GM21447 (cell line): ENCODE data around the gene SPNS2.

Source experiments
- ATAC-seq: cut with Tn5 transposase; IDR thresholded peaks from one replicate; pipeline ENCODE4 v1.9.1; 2021; ENCODE audit not compliant: unreplicated experiment

Gene SPNS2

GRCh38 chr17:4548061-4548461 lies 49.4 kb downstream of the SPNS2 start:
- no peak for ATAC-seq

GRCh38 chr17:4548721-4549531 lies 50.2 kb downstream of the SPNS2 start:
- ATAC-seq: no peak

DNA sequence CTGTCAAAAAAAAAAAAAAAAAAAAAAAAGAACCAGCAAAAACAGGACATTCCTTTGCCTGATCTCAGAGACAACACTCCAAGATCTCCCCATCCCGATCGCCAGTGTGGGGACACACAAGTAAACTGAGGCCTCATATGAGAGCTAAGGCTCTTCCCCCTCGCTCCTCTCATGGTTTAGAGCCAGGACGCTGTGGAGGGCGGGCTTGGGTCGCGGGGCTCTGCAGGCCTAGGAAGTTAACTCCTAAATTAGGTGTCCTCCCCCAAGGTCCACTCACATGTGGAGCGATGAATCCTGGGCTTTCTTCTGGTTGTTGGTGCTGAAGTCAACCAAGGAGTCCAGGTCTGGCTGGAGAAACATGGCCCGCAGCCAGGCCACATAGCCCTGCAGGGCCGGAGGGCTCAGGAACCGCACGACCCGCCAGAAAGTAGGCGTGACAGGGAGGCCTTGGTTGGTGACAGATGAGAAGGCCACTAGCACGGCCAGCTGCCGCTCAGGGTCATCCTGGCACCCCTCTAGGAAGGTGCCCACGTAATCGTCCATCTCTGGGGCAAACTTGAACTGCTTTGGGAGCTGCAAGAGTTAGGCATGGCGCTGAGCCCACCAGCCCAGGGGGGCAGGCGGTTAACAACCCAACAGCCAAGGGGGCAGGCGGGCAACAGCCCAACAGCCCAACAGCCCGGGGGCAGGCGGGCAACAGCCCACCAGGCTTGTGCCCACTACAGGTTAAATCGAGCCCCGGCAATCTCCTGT lies 51.3 kb downstream of the SPNS2 start:
- ATAC-seq: no peak

GRCh38 chr17:4550534-4551039 lies 51.9 kb downstream of the SPNS2 start:
- no peak for ATAC-seq

DNA sequence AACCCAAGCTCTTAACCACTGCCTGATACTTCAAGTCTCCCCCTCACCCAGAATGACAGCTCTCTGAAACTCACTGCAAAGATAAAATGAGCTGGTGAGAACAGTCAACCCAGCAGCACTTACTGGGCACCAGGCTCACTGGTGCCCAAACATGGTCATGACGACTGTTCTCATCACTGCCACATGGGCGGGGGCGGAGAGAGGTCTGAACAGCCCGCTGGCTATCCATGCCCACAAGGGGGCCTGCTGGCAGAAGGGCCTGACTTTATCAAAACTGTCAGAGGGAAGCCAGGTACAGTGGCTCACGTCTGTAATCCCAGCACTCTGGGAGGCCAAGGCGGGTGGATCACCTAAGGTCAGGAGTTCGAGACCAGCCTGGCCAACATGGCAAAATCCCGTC lies 52.5 kb downstream of the SPNS2 start:
- no peak for ATAC-seq

DNA sequence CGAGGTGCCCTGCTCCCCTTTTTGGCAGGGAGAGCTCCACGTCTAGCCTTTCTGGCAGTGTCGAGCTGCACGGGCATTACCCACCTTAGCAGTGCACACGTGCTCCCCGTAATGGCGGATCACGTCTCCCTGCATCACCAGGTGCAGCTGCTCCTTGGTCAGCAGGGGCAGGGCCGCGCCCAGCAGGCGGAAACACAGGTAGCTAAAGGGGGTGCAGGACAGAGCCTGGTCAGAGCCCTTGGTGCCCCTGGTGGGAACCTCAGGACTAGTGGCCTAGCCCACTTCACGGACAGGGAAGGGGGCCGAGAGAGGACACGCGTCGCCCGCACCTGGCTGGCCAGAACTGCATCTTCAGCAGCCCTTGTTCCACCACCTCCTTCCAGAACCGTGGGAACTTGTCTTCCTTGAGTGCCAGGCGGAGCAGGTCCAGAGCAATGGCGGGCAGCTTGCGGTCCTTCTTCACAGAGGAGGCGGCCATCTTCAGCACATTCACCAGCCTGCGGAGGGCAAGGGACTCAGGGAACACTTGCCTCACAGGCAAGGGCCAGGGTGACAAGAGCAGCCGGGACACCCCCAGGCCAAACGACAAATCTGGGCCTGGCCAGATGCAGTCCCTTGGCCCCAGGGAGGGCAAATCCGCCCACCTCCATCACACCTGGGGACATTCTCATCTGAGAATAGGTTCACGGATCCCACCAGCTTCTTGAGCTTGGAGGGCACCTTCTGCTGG lies 53.3 kb downstream of the SPNS2 start:
- no peak for ATAC-seq

DNA sequence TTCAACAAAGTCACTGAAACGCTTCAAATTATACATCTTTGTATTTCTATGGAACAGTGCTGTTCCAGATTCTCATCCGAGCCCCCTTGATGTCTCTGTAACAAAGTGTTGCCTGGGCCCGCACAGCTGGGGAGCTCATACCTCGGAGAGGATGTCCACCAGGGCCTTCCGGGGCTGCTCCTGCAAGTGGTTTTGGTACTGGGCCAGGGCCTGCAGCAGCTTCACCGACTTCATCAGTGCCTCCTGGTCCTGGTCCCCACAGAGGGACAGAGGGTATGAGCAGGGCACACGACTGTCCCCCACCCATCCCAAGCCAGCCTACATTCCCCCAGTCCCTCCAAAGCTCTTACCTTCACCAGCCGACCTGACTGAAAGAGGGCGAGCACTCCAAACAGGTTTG lies 55.0 kb downstream of the SPNS2 start:
- no peak for ATAC-seq

DNA sequence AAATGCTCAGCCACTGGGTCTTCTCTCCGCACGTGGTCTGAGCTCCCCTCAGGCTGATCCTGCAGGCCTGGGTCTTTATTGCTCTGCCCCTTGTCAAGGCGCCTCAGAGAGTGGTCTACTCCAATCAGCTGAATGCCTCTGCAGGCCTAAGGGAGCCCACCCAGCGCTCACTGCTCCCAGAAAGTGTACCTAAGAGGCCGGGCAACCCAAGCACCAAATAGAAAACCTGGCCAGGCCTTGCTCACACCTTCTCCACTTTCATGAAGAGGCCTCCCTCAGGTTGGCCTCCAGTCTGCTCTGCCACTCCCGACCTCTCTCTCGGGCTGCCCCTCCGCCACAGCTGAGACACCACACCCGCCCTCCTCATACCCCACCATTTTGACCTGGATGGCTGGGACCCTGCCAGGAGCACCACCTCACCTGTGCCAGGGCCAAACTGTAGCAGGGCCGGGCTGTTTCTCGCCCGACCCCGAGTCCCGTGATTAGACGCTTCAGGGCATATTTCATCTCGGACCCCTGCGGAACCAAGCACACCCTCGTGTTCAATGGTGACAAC lies 55.8 kb downstream of the SPNS2 start:
- ATAC-seq: no peak

GRCh38 chr17:4554997-4555799 lies 56.5 kb downstream of the SPNS2 start, which contains the start of gene MYBBP1A:
MYBBP1A (minus strand) TSS chr17:4555384; CDS start chr17:4555324, 60 bp downstream.
- ATAC-seq: peak; percentile 84

DNA sequence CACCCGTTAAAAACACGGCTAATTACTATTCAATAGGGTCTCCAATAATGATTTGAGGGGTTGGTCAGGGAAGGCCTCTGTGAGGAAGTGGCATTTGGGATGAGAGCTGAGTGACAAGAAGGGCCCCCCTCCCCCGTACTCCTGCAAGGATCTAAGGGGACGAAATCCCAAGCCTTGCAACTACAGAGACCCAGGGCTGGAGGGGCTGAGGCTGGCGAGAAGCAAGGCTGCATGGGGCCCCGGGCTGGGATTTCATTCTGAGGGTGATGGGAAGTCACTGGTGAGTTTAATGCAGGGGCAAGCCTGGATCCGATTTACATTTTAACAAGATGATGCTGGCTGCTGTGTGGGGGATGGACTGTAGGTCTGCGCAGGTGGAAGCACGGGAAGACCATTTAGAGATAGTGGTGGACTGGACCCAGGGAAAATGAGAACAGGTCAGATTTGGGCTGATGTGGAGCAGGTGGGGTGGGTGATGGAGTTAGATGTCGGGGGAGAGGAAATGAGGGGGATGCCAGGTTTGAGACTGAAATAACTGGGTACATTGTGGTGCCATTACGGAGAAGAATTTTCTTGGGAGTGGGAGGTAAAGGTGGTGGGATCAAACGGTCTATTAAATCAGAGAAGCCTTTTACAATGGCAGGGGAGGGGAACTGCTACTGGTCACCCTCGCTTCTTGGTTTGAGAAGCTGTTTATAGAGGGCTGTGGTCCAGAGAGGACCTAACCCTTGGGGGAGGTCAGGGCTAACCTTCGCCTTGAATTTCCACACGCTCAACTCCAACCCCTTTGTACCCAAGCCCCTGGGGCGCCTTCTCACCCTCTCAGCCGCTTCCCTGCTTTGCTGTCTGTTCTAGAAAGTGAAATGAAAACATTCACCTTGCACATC lies 57.4 kb downstream of the SPNS2 start:
- ATAC-seq: no peak

DNA sequence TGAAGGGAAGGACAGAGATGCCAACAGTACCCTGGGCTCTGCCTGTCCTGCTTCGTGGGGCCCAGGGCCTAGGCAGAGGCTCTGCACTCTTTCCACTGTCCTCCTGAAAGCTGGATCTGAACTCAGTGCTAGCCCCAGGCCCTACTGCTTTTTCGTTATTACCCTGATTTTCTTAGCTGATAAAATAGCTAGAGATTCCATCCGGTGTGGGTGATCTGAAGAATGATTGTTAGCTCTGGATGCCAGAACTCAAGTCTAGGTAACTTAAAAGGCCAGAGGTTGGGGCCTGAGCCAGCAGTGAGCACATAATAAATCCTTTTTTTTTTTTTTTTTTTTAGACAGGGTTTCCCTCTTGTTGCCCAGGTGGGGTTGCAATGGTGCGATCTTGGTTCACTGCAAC lies 58.3 kb downstream of the SPNS2 start:
- no peak for ATAC-seq

GRCh38 chr17:4557626-4558346 lies 59.1 kb downstream of the SPNS2 start:
- no peak for ATAC-seq

DNA sequence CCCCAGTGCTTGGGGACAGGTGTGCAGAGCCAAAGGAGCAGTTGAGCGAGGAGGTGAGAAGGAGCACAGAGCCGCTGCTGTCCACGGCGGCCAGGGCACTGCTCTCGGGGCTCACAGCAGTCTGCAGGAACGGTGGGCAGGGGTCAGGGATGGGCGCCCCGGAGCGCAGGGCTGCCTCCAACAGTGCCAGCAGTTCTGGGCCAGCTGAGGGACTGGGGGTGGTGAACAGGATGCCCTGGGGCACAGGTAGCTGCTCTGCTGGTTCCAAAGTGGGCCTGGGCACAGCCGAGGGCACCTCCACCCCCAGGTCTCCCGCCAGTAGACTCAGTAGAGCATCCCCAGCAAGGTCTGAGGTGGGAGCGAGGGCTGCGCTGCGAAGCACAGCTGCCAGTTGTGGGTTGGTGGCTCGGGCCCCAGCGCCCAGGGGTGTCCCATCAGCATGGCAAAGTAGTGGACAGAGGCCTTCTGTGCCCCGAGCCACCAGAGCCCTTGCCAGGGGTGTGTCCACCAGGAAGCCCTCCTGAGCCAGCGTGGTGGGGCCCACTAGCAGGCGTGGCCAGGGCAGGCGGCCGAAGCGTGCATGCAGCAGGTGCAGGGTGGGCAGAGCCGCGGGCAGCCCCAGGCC lies 59.8 kb downstream of the SPNS2 start:
- ATAC-seq: no peak

GRCh38 chr17:4559139-4559791 lies 60.6 kb downstream of the SPNS2 start:
- ATAC-seq: no peak

- no peak for ATAC-seq
Observed at GRCh38 chr17:4559966-4560365, 61.3 kb downstream of the SPNS2 start.

DNA sequence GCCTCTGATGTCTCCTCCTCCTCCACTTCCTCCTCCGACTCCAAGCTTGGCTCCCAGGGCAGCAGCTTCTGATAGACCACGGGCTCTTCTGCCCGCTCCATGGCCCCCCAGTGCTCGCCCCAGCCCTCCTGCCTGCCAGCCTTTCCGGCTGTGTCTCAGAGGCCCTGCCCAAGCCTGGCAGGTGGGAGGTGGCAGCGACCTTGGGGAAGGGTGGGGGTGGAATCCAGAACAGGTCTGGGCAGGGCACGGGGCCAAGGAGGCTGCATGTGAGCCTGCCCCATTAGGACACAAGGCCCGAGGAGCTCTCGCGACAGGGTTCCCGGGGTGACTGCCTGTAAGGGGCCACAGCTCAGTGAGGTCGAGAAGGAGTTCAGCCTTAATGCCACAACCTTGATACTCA lies 61.7 kb downstream of the SPNS2 start, which contains the start of gene GGT6:
TSS of gene GGT6 (minus strand) at position 157 of the 400 bp plus-strand sequence. CDS start at position 101, 56 bp downstream.
- no peak for ATAC-seq

DNA sequence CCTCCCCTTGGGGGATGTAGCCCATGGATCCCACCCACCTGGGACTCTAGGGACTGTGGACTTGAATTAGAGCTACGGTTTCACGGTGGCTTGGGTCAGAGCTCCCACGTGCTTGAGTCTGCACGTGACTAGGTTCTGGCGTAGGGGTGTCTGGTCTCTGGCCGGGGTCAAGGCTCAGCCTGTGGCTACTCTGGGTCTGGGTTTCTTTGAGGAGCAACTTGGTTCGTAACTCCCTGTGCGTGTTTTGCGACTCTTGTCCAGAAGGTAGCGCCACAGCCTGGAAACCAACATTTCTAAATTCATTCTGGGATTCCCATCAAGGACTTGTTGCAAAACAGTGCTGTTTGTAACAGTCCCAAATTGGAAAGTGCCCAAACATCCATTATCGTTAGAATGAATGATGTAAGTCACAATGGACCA lies 62.2 kb downstream of the SPNS2 start:
- ATAC-seq: no peak
